K562 (cell line): ENCODE data around the gene SLC38A1. TPM values are rescaled to one million over a fixed set of nuclear protein-coding genes. Genes with fewer than 3 reads are reported as not detected.

Source experiments
- E2F3 ChIP-seq: fragments of 250-450 bp; sonication (Bioruptor Pico); IDR thresholded peaks from 2 replicates; pipeline ENCODE4 v1.4.0; 2020; ENCODE audit warnings: mild to moderate bottlenecking
- ELF1 ChIP-seq: fragments of 200-800 bp; sonication (Bioruptor generic); IDR thresholded peaks from 2 replicates; pipeline ENCODE4 v1.6.1; 2016; ENCODE audit warnings: missing genetic modification characterization, missing compliant biosample characterization
- KLF16 ChIP-seq: IDR thresholded peaks from 2 replicates; pipeline ENCODE4 v1.6.1; 2016; ENCODE audit warnings: antibody characterized with exemption
- MYBL2 ChIP-seq, 2 experiments: fragments of 450-650 bp in 1 of 2; sonication (generic) in 1 of 2; formaldehyde crosslinking in 1 of 2; IDR thresholded peaks; 2 replicates each; pipeline versions ENCODE4 v1.6.1 to v1.8.1; 2017 to 2022; ENCODE audit warnings: borderline replicate concordance in 1 of 2, inconsistent platforms in 1 of 2, low read depth in 1 of 2, mild to moderate bottlenecking in 1 of 2, missing genetic modification reagents in 1 of 2, moderate library complexity in 1 of 2
- NFXL1 ChIP-seq: fragments of 450-650 bp; formaldehyde crosslinking; IDR thresholded peaks from 2 replicates; pipeline ENCODE4 v1.4.0; 2021; ENCODE audit warnings: mild to moderate bottlenecking
- RBM17 ChIP-seq: fragments of 200-400 bp; formaldehyde crosslinking; IDR thresholded peaks from 2 replicates; pipeline ENCODE4 v1.6.1; 2017; ENCODE audit warnings: low read depth, mild to moderate bottlenecking, low read length, borderline replicate concordance
- RHOXF2B ChIP-seq: fragments of 250-450 bp; sonication (Bioruptor Pico); conservative IDR thresholded peaks from 2 replicates; pipeline ENCODE4 v1.5.1; 2021
- SP1 ChIP-seq: sonication (generic); formaldehyde crosslinking; IDR thresholded peaks from 2 replicates; pipeline ENCODE4 v1.8.1; 2022; ENCODE audit warnings: mild to moderate bottlenecking, missing genetic modification reagents
- TARDBP ChIP-seq: fragments of 450-650 bp; IDR thresholded peaks from 2 replicates; pipeline ENCODE4 v1.6.1; 2016
- ZNF311 ChIP-seq: fragments of 250-450 bp; sonication (Bioruptor Pico); IDR thresholded peaks from 2 replicates; pipeline ENCODE4 v1.4.0; 2020; ENCODE audit warnings: mild to moderate bottlenecking, moderate library complexity
- ZNF76 ChIP-seq: fragments of 250-450 bp; sonication (Bioruptor Pico); IDR thresholded peaks from 2 replicates; pipeline ENCODE4 v1.4.0; 2020; ENCODE audit warnings: mild to moderate bottlenecking, moderate library complexity, borderline replicate concordance
- polyA plus RNA-seq, 8 experiments: library from polyadenylated mRNA; depleted of rRNA in 4 of 8; stranded (reverse) in 5 of 8; unstranded in 3 of 8; fragments of >200 nt; fragmentation: Nextera tagmentation in 2 of 8; fragmentation: Illumina TruSeq in 1 of 8; extraction: Ambion mirVana in 2 of 8; extraction: Trizol in 1 of 8; gene quantifications; 2 replicates each; pipeline versions ENCODE4 v1.2.1 to v1.2.3, GENCODE V29; 2011 to 2014; ENCODE audit warnings: inconsistent platforms in 1 of 8, missing spikeins in 1 of 8
- total RNA-seq, 7 experiments: library from RNA; depleted of rRNA in 6 of 7; stranded (reverse); fragments of >200 nt in 6 of 7; fragmentation: Illumina TruSeq in 2 of 7; extraction: Trizol in 2 of 7; gene quantifications; 2 replicates each; pipeline versions ENCODE4 v1.2.1 to v1.2.3, GENCODE V29; 2011 to 2021; ENCODE audit warnings: low replicate concordance in 1 of 7
- TF ChIP-seq, protein P1 (sequence below): fragments of 450-650 bp; formaldehyde crosslinking; IDR thresholded peaks from 2 replicates; pipeline ENCODE4 v1.4.0; 2020; ENCODE audit warnings: mild to moderate bottlenecking, moderate library complexity
- TF ChIP-seq, protein P2 (sequence below): fragments of 450-650 bp; IDR thresholded peaks from 2 replicates; pipeline ENCODE4 v1.6.1; 2016; ENCODE audit warnings: low read depth
- TF ChIP-seq, protein P3 (sequence below): sonication (generic); formaldehyde crosslinking; IDR thresholded peaks from 2 replicates; pipeline ENCODE4 v1.8.0; 2022; ENCODE audit warnings: missing genetic modification reagents, mild to moderate bottlenecking, moderate library complexity, borderline replicate concordance

The SLC38A1 gene
- total and polyA plus RNA-seq, 9 of the 15 experiments (the other 6 are each of a cell fraction or from before 2014, with no cell fraction given) = 51.9 to 112 (median 75.0) TPM

DNA sequence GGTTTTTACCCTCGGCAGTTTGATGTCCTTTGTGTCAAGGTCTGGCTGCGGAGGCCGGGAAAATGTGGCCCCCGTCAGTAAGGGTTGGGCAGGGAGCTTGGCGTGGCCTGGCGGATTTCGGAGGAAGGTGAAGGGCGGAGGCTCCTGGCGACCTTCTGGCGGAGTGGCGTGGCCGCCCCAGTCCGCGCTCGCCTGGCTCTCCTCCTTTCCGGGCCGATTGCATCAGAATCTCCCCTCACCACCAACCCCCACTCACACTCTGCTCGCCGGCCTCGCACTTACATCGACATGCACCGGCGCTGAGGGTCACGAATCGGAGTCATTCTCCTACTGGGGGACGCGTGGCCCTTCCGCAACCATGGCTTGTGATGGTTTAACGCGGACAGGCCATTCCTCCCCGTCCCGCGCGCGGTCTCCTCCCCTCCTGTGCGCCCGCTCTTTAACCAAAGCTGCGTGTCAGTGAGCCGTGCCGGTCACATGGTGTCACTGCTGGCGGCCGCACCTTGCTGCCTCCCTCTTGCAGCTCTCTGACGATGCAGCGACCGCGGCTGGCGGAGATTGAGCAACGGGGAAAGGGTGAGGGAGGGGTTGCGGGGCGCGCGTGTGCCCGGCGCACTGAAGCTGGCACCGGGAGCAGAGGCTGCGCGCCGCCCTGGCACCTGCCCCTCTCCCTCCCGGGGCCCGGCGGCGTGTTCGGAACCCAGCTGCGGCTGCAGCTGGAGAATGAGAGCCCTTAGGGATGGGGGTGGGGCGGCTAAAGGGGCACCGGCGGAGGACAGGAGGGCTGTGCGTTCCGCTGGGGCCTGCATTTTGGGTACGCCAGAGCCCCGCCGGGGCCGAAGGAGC lies at the start of gene SLC38A1 (continued):
- TF ChIP-seq, protein P1, sequence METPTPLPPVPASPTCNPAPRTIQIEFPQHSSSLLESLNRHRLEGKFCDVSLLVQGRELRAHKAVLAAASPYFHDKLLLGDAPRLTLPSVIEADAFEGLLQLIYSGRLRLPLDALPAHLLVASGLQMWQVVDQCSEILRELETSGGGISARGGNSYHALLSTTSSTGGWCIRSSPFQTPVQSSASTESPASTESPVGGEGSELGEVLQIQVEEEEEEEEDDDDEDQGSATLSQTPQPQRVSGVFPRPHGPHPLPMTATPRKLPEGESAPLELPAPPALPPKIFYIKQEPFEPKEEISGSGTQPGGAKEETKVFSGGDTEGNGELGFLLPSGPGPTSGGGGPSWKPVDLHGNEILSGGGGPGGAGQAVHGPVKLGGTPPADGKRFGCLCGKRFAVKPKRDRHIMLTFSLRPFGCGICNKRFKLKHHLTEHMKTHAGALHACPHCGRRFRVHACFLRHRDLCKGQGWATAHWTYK (CRISPR knock-in tag) = peak; percentile 47
- TF ChIP-seq RHOXF2B = no peak
- peak; percentile 39; the same call in 1 of the 2 replicates for TF ChIP-seq ZNF76 (CRISPR knock-in tag)
- 0 out of 2 replicates have a peak, but pooled peaks have one; percentile 65 for TF ChIP-seq ZNF311
- TF ChIP-seq E2F3 (CRISPR knock-in tag) = peak; percentile 79
- TF ChIP-seq ELF1 = no peak; the same call in 1 of the 2 replicates
- TF ChIP-seq RBM17 = no peak
- TF ChIP-seq KLF16 = no peak
- TF ChIP-seq SP1 (CRISPR knock-in tag) = peak; percentile 37; the same call in 1 of the 2 replicates
- 0 out of 2 replicates have a peak, but pooled peaks have one; percentile 42 for TF ChIP-seq MYBL2 (IDR thresholded peaks at IDR 0.05; ENCODE audit: low read depth)
- TF ChIP-seq MYBL2 (CRISPR knock-in tag; IDR thresholded peaks at IDR 0.05; ENCODE audit: borderline replicate concordance) = no peak
- TF ChIP-seq, protein P2, sequence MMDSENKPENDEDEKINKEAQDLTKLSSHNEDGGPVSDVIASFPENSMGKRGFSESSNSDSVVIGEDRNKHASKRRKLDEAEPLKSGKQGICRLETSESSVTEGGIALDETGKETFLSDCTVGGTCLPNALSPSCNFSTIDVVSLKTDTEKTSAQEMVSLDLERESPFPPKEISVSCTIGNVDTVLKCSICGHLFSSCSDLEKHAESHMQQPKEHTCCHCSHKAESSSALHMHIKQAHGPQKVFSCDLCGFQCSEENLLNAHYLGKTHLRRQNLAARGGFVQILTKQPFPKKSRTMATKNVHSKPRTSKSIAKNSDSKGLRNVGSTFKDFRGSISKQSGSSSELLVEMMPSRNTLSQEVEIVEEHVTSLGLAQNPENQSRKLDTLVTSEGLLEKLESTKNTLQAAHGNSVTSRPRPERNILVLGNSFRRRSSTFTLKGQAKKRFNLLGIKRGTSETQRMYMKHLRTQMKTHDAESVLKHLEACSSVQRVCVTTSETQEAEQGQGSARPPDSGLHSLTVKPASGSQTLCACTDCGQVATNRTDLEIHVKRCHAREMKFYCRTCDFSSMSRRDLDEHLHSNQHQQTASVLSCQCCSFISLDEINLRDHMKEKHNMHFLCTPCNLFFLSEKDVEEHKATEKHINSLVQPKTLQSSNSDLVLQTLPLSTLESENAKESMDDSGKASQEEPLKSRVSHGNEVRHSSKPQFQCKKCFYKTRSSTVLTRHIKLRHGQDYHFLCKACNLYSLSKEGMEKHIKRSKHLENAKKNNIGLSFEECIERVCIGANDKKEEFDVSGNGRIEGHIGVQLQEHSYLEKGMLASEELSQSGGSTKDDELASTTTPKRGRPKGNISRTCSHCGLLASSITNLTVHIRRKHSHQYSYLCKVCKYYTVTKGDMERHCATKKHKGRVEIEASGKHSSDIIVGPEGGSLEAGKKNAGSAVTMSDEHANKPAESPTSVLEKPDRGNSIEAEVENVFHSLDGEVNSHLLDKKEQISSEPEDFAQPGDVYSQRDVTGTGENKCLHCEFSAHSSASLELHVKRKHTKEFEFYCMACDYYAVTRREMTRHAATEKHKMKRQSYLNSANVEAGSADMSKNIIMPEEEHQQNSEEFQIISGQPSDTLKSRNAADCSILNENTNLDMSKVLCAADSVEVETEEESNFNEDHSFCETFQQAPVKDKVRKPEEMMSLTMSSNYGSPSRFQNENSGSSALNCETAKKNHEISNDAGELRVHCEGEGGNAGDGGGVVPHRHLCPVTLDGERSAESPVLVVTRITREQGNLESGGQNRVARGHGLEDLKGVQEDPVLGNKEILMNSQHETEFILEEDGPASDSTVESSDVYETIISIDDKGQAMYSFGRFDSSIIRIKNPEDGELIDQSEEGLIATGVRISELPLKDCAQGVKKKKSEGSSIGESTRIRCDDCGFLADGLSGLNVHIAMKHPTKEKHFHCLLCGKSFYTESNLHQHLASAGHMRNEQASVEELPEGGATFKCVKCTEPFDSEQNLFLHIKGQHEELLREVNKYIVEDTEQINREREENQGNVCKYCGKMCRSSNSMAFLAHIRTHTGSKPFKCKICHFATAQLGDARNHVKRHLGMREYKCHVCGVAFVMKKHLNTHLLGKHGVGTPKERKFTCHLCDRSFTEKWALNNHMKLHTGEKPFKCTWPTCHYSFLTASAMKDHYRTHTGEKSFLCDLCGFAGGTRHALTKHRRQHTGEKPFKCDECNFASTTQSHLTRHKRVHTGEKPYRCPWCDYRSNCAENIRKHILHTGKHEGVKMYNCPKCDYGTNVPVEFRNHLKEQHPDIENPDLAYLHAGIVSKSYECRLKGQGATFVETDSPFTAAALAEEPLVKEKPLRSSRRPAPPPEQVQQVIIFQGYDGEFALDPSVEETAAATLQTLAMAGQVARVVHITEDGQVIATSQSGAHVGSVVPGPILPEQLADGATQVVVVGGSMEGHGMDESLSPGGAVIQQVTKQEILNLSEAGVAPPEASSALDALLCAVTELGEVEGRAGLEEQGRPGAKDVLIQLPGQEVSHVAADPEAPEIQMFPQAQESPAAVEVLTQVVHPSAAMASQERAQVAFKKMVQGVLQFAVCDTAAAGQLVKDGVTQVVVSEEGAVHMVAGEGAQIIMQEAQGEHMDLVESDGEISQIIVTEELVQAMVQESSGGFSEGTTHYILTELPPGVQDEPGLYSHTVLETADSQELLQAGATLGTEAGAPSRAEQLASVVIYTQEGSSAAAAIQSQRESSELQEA = peak; percentile 44; the same call in 1 of the 2 replicates
- peak; percentile 61; the same call in 1 of the 2 replicates for TF ChIP-seq TARDBP
- no peak for TF ChIP-seq NFXL1
- TF ChIP-seq, protein P3, sequence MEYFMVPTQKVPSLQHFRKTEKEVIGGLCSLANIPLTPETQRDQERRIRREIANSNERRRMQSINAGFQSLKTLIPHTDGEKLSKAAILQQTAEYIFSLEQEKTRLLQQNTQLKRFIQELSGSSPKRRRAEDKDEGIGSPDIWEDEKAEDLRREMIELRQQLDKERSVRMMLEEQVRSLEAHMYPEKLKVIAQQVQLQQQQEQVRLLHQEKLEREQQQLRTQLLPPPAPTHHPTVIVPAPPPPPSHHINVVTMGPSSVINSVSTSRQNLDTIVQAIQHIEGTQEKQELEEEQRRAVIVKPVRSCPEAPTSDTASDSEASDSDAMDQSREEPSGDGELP = peak; percentile 79; the same call in 1 of the 2 replicates
